ENCODE data around the gene F2RL3.

GRCh38 chr19:16917401-16917800 lies 28.6 kb downstream of the F2RL3 start:
- TF ChIP-seq CTCF (IDR thresholded peaks at IDR 0.05), result no peak
- no peak for TF ChIP-seq POLR2A (IDR thresholded peaks at IDR 0.05)
